Stimulated activated CD8-positive, alpha-beta memory T cell treated with anti-CD3 and anti-CD28 coated beads, Interleukin-7, amount 100 ng/mL, for 1 hour (primary cell): Measurements from ENCODE around the gene SPTSSB.

Experiments used
- DNase-seq, 2 donors: peaks; one replicate each; pipeline ENCODE4 v3.0.0-alpha.2; 2020; ENCODE audit warnings: low read depth in 2 of 2

SPTSSB gene, protein sequence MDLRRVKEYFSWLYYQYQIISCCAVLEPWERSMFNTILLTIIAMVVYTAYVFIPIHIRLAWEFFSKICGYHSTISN

DNA sequence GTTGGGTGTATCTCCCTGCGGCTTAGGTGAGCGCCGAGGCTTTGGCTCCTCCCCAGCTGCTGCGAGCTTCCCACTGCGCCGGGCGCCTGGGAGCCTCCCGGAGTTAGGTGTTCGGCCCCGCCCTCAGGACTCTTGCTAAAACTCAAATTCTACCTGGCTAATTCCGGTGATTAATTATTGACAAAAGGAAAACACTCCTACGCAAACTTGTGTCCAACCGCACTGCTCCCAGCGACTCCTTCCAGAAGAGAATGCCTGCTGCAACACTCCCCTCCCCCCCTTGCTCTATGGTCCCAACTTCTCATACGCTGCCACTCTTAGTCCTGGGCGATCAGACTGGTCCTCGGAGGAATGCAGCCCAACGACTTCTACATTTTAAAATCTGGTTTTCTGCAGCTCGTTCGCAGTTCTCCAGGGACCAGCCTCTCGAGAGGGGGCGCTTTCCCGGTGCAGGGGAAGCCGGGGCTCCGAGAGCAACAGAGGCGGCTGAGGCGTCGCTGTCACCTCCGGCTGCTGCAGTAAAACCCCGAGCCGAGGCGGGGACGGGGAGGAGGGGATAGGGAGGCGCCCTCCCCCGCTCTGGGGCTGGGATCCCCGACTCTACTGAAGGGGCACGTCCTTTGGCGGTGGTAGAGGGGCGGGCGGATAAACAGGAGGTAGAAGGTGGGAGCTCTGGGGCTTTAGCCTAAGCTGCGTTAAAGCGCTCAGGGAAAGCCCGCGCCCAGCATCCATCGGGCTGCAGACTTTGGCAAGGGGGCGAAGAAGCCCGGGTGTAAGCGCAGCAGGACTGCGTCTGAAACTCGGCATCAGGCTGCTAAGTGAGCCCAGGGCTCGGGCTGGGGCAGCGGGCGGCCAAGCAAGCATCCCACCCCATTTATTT is at the start of gene SPTSSB:
Gene SPTSSB (minus strand): TSS at position 77 of the 880 bp plus-strand sequence. CDS start 25,194 bp downstream, outside the sequence.
- DNase-seq: peak in 1 of 2 donors; percentile 10

DNA sequence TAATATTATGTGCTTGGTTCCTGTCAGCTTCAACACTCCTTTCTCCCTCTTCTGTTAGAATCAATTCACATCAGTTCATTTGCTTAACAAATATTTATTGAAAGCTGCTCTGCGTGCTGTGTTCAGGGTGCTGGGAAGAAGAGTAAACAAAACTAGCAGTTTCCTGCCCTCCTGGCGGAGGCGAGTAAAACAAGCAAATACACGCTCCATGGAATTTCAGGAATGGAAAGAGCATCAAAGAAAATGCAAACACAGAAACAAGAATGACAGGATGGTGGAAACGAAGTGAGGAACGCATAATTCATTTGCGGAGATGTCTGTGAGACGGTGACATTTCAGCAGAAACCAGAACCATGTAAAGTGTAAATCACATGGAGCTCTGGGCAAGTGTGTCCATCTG is 49.4 kb upstream of the SPTSSB start:
- DNase-seq: no peak

DNA sequence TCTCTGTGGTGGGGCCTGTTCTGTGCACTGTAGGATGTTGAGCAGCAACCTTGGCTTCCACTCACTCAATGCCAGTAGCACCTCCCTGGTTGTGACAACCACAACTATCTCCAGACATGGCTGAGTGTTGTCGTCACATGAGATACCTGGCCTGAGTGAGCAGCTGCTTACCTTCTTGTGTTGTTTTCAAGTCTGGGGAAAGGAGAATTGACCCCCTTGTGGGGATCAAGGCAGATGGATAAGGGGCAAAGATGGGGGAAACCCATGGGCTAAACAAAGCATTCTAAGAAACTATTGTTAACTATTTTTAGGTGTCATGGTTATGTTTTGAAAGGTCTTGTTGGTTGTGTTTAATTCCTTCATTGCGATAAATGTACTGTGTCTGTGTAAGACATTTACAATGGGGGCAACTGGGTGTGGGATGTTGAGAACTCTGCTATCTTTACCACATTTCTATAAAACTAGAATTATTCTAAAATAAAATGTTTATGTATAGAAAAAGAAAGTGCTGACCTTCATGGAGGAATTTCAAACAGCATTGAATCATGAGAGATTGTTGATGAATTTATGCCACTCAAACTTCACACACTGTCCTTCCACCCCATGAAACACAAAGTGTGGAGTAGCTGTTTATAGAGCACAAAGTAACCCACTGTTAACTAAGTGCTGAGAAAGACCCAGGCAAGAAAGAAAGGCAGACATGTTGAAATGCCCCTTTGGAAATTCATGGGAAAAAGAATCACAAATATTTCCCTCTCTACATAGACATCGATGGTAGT is 48.4 kb upstream of the SPTSSB start:
- DNase-seq: no peak

DNA sequence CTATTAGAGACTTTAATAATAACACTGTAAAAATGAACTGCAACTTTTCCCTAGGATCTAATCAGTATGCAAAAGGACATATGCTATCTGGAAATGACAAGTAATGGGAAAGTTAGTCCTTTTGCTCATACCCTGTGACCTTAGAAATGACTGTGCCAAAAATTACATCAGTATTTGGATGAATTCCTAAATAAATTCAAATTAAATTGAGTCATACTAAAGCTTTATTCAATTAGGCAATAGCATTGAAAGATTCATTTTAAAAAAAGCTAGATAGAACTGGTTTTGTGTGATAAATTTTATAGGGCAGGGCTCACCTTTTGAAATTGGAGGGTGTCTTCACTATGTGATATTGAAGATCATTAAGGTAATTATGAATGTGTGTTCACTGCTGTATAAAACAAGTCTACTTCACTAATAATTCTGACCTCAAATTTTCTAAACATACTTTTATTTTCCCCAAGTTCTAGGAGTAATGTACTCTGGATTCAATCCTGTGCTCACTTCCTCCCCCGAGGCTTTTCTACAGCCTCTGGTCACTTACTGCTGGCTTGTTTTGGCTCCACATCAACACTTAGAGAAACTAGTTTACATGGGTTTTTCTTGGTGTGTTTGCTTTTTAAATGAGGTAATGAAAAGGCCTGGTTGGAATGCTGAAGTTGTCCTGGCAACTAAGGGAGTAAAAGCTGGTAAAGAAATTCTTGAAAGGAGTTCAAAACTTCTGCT is 44.4 kb upstream of the SPTSSB start:
- no peak for DNase-seq

DNA sequence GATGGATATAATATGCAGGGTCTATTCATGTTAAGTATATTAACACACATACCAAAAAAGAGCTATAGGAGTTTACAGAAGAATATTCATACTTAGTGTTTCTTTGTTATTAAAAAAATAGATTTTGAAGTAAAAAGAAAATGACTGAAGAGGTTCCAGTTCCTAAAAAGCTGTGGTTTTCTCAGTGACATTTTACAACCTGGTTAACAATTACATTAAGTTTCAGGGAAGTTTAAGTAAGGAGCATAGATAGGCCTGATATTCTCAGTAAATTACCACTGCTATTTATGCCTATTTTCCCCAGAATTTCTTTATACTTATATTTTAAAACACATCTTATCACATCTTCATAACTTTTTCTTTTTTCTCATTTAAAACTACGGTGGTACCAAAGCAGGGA is 43.6 kb upstream of the SPTSSB start:
- no peak for DNase-seq

DNA sequence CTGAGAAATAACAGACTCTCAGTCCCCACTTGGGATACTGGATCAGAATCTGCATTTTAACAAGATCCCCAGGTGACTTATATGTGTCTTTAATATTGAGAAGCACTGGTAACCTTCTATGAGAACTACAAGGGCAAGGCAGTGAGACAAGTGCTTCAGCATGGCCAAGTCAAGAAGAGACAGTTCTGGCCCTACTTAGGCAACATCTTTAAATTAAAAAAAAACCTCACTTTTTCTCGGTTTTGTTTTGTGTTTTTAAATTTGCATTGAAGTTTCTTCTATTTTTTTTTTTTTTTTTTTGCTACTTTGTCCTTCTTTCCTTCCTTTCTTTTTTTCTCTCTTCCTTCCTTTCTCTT is 42.5 kb upstream of the SPTSSB start:
- no peak for DNase-seq

DNA sequence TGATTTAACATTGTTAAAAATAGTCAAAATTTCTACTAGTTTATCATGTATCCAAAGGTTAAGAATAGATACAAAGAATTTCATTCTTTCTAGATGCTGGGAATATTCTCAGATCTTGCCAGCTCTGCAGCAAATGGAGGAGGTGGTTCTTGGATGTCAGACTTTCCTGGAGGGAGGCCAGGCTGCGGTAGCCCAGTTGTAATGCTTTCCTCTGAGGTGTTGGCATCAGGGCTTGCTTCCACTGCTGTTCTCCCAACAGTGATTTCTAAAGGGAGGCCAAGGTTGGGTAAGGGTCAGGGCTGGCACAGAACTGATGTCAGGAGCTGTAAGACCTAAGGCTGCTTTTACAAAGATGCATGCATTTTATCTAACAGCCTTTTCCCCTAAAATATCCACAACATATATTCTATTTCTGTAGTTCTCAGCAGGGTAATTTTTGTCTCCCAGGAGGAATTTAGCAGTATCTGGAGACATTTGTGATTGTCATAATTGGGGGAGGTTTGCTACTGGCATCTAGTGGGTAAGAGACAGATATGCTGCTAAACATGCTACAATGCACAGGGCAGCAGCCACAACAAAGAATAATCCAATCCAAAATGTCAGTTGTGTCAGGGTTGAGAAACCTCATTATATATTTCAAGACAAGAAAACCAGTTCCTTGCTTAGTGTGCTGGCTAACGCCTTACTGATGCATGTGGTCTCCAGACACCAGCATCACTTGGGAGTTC is 42.0 kb upstream of the SPTSSB start:
- no peak for DNase-seq

DNA sequence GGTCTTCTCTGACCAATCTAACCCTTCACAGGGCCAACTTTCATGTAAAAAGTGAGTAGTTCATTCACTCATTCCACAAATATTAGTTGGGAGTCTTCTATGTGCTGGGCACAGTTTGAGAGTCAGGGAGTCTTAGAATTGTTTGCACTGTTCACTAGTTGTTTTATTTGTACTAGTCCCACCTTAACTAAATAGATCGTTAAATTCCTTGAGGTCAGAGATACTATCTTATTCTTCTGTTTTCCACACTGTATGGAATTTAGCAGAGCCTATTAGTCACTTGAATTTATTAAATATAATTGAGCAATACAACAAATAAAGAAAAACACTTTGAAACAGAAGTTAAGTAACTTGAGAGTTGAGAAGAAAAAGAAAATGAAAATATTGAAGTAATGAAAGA is 40.8 kb upstream of the SPTSSB start:
- DNase-seq: no peak

DNA sequence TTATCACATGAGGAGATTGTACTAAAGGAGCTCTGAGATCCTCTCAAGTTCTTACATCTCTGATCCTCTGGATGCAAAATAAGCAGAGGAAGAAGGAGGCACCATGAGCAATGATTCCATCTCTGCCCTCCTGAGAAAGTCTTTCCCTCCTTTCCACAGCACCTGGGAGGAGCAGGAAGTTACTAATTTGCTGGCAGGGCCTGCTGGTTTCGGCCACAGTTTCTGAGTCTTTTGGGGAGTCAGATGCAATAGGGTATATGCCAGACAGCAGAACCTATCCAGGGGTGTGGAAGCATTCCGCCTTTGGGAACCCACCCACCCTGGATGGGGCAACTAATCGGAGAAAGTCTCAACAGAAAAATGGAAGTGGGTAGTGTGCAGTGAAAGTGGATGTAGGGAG is 38.5 kb upstream of the SPTSSB start:
- DNase-seq: no peak

DNA sequence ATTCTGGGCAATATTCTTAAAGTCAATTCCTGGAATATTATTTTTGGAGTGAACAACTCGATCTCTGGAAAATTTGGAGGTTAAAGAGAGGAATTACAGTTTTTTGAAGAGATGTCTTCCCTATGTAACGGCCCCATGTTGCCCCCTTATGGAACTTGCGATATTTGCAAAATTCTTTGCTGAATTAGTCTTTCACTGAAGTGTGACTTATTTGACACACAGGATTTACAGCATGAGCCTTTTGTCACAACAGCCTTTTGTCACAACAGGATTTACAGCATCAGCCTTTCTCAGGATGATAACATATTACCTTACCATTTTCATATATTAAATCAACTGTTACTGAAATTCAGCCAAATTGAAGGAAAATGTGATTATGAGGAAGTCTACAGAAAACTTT is 37.8 kb upstream of the SPTSSB start:
- no peak for DNase-seq

DNA sequence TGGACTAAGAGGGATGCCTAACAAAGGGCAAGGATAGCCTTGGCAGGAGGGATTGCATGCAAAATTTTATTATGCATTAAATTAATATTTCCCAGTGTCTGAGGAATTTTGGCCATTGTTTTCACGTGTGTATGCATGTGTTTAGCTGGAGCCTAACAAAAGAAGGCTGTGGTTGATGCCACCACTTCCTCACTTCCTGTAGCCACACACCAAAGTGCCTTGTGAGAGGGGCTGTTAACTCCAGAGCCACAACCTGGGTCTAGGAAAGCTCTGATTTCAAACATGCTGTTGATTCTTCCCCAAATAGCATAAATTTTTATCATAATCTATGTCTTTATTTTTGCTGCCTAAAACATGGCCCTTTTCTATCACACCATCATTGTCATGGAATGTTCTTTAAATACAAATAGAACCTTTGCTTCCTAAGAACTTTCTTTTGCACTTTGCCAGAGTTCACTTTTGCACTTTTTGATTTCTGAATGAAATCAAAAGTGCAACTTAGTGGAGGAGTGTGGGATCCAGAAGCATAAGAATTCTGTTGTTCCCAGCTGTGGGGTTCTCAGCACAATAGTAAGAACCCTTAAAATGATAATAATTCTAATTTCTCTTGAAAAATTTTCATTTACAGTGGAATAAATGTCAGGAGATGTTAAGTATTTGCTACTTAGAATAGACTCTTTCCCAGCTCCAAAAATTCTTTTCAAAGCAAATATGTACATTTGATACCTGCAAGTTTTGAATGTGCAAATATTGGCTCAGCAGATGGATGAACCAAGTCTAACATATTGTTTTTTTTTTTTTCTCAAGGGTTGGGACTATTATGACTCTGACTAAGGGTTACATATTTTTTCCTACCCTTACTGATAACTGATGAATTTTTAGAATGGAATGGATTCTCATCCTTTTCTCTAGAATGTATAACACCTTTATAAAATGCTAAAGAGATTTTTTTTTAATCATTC is 35.6 kb upstream of the SPTSSB start:
- no peak for DNase-seq

DNA sequence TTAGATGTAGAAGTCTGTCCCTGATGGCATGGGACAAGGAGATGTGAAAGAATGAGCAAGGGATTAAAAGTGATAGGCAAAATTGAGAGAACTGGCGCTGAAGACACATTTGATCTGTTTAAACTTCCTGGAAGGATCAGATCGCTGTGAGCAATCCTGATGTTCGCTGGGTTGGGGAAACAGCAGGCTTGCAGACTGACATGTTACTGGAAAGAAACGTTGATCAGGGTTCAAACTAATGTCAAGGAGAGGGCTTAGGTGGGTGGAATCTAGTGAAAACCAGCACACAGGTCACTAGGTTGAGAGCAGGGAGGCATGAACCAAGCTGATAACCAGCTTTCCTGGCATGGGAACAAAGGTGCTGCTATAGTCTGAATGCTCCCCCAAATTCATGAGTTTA is 34.5 kb upstream of the SPTSSB start:
- DNase-seq: no peak

DNA sequence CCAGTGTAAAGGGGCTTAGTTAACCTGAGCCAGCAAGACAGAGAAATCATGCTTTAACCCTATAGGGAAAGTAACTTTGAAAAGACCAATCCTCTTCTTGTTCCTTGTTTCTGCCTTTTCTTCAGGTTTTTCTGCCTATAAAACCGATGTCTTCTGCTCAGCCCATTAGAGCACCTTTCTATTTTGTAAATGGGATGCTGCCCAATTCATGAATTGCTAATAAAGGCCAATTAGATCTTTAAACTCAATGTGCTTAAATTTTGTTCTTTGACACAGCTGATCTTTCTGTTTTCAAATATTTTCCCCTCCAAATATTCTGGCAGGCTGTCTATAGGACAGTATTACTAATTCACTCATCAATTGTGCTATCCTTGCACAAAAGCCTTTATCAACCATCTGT is 33.8 kb upstream of the SPTSSB start:
- no peak for DNase-seq

DNA sequence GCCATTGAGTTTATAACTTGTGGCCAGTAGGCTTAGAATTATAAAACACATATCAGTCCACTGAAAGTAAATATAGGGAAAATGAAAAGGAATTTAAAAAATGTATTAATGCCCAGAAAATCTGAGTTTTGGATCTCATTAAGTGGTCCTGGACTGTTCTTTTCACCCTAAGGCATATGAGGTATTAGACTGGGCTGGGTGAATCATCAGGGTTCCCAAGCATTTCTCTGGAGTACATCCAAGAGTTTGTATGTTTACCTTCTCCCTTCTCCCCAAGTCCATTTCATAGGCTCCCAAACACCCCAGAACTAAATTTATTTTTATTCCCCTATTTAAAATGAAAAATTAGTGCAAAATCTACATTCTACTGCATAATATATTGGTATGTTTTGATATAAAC is 31.9 kb upstream of the SPTSSB start:
- no peak for DNase-seq

DNA sequence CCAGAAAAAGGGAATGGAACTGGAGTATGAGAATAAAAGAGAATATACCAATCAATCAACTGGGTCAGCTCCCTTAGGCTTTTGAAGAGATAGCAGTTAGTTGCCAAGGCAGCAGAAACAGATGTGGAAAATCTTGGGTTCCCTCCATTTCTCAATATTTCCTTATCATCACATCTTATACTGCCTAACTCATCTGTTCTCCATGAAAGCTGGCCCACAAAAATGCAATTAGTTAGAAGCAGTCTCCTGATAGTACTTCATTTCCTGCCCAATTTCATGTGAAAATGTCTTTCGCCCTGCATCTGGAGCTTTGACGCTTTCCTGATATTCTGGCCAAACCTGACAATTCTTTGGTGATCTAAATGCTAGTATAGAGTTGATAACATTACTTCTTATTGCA is 30.1 kb upstream of the SPTSSB start:
- no peak for DNase-seq

DNA sequence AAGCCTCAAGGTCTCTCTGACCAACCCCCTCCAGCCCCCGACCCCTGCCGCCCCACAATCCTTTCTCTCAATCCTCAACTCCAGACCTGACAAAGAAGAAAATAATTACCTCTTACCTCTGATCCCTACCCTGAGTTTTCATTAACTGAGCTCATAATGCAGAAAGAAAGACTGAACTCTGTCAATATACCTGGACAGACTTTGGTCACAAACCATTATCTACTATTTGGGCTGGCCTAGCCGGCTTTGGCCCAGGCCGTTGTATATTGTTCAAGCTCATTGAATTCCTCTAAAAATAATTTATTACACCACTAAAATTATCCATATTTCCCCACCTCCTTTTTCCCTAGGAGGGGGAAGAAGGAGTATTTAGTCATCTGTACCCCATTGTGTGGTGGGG is 29.3 kb upstream of the SPTSSB start:
- DNase-seq: no peak

DNA sequence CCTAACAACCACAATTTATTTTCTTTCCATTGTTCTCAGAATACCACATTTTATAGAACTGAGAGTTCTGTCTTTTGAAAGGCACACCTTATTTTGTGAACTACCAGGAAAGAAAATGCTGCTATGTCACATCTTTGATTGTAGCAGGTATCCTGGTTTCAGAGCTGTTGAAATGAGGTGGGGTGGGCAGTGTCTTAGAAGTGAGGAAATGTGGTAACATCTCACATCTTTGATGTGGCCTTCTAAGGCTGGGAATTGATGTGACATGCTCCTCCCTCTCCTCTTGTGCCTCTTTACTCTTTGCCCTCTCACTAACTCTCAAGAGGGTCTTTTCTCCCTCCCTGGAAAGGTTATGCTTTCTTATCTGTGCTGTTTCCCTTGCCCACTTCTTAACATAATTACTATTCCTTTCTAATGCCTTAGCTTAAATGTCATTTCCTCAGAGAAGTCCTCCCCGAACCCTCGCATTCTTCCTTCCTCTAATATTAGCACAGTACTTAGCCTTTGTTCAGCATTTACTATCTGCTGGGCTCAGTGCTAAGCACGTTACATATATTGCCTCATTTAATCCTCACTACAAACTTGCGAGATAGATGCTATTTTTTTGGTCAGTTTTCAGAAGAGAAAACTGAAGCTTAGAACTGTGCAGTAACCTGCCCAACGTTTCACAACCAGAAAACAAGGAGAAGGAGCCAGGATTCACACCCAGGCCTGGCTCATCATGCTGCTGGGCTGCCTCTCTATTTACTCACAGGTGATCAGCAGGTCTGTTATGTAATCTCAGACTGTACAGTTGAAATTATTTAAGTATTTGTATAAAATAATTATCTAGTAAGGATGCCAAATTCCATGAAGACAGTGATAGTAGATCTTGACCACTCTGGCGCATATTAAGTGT is 24.0 kb upstream of the SPTSSB start:
- no peak for DNase-seq

DNA sequence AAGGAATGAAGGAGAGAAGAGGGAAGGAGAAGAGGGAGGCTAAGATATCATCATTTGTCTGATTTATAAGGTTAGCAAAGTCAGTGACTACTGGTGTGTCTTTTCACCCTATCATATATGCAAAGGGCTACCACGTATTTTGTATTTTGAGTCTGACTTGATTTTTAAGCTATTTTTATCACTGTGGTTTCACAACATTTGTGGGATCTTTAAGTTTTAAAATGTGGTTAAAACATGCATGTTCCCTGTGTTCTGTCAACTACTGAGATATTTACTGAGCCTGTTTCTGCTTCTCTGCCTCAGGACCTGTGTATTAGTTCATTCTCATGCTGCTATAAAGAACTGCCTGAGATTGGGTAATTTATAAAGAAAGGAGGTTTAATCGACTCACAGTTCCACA is 22.5 kb upstream of the SPTSSB start:
- no peak for DNase-seq

DNA sequence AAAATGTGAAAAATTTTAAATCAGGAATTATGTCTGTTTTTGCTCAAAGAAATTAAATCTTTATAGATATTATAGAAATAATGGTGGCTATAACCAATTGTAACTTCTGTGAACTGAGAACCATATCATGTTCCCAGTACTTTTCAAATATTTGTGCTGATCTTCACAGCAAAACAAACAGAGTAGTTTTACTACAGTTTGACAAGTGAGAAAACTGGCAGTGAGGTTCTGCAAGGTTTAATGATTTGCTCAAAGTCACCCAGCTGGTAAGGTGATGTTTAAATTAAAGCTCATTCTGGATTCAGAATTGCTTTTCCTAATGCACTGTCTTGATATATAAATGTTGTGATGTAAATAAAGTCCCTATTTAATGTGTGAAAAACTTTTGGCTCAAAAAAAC is 22.0 kb upstream of the SPTSSB start:
- no peak for DNase-seq
